ENCODE data around the gene ISLR.

Gene ISLR

DNA sequence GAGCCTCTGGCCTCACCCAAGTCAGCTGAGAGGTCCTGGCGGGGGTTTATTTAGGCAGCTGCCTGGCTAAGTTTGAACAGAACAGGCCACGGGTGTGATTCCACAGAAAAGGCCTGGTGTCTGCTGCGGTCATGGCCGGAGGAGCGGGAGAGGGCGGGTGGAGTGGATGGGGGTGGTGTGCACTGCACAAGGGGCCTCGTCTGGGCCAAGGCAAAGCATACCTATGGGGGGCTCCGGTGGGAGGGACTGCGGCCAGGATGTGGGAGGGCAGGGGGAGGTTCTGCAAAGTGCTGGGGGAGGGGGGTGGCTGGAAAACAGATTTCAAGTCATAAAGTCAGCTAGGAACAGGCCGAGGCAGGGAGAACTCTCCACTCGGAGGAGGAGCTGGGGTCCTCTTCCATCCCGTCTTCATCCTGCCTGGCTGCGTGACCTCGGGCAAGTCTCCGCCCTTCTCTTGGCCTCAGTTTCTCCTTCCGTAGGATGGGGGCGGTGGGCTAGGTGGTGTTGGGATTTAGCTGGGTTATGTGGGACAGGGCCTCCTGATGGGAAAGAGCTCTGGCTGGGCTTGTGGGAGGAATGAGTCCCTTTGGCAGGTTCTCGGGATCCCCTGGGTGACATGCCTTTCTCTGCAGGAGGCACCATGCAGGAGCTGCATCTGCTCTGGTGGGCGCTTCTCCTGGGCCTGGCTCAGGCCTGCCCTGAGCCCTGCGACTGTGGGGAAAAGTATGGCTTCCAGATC, 878 bp downstream of the ISLR start:
- no peak for DNase-seq

DNA sequence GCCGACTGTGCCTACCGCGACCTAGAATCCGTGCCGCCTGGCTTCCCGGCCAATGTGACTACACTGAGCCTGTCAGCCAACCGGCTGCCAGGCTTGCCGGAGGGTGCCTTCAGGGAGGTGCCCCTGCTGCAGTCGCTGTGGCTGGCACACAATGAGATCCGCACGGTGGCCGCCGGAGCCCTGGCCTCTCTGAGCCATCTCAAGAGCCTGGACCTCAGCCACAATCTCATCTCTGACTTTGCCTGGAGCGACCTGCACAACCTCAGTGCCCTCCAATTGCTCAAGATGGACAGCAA, 1.4 kb downstream of the ISLR start:
- DNase-seq, result no peak

DNA sequence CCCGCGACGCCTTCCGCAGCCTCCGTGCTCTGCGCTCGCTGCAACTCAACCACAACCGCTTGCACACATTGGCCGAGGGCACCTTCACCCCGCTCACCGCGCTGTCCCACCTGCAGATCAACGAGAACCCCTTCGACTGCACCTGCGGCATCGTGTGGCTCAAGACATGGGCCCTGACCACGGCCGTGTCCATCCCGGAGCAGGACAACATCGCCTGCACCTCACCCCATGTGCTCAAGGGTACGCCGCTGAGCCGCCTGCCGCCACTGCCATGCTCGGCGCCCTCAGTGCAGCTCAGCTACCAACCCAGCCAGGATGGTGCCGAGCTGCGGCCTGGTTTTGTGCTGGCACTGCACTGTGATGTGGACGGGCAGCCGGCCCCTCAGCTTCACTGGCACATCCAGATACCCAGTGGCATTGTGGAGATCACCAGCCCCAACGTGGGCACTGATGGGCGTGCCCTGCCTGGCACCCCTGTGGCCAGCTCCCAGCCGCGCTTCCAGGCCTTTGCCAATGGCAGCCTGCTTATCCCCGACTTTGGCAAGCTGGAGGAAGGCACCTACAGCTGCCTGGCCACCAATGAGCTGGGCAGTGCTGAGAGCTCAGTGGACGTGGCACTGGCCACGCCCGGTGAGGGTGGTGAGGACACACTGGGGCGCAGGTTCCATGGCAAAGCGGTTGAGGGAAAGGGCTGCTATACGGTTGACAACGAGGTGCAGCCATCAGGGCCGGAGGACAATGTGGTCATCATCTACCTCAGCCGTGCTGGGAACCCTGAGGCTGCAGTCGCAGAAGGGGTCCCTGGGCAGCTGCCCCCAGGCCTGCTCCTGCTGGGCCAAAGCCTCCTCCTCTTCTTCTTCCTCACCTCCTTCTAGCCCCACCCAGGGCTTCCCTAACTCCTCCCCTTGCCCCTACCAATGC, 2.0 kb downstream of the ISLR start:
- DNase-seq, result no peak

DNA sequence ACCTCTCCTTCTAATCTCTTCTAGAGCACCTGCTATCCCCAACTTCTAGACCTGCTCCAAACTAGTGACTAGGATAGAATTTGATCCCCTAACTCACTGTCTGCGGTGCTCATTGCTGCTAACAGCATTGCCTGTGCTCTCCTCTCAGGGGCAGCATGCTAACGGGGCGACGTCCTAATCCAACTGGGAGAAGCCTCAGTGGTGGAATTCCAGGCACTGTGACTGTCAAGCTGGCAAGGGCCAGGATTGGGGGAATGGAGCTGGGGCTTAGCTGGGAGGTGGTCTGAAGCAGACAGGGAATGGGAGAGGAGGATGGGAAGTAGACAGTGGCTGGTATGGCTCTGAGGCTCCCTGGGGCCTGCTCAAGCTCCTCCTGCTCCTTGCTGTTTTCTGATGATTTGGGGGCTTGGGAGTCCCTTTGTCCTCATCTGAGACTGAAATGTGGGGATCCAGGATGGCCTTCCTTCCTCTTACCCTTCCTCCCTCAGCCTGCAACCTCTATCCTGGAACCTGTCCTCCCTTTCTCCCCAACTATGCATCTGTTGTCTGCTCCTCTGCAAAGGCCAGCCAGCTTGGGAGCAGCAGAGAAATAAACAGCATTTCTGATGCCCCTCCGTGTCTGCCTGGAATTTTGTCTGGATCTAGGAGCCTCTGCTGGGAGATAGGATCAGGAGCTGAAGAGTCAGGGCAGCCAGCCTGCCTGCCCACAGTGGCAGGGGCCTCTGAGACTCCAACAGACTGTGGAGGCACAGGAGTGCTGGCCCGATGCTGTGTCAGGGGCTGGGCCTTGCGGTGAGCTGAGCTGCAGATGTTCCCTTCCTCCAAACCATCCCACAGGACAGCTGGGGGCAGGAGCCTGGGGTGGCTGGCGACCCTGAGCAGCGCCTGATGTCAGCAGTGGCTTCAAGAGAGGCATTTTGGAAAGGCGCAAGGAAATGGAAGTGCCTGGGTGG, 3.0 kb downstream of the ISLR start:
- no peak for DNase-seq

DNA sequence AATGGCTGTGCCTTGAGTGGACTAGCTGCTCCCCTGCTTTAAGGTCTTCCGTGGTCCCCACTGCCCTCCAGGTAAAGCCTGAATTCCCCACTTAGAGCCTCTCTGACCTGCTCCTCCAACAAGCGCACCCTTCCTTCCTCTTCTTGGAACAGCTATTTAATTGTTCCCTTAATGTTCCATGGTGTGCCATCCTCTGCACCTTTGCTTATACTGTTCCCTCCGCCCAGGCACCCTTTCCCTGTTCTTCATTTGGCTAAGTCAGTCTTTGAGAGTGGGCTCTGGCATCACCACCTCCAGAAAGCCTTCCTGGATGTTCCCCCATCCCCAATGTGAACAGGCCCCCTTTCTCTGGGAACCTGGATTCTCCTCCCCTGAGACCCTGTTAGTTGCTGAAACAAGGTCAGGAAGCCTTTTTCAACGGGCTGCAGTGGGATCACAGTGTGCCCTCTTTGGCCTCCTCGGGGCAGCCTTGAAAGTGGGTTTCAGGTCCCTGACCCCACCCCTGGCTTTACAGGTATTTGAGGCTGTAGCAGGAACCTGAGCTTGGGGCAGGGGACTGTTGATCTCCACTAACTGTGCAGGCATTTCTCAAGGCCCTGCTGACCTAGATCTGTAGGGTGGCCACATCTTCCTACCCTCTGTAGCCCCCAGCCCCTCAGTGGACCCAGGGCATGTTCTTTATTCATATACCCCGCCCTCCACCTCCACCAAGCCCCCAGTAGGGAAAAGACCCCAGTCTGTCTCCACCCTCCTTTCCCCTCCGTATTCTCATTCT, 5.0 kb downstream of the ISLR start:
- DNase-seq, result no peak

DNA sequence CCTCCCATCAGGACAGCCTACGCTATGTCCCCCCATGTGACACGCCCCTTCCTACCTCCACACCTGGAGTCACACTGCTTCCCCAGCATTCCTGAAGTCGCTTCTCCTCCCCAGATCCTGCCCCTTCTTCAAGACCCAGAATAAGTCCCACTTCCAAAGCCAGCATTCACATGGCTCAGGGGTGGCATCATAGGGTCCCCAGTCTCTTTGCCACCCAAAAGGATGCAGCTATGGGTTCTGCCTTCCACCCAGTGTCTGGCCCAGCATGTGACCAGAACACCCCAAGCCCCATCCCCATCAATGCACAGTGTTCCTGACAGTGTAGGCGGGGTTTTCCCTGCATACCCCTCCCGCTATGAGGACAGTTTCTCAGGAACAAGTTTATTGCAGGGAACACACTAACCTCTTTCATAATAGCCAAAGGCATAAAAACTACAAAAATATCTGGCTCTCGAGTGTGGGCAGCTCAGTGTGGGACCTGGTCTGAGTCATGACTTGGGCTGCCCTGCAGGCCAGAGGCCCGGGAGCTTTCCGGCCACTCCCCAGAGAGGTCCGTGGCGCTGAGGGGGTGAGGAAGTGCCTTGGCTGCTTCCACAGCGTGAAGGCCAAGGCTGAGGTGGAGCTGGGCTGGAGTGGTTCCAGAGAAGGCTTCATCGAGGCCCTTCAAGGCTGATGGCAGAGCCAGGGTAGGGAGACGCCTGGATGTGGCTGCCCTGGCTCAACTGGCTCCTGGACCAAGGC, 5.8 kb downstream of the ISLR start:
- no peak for DNase-seq

DNA sequence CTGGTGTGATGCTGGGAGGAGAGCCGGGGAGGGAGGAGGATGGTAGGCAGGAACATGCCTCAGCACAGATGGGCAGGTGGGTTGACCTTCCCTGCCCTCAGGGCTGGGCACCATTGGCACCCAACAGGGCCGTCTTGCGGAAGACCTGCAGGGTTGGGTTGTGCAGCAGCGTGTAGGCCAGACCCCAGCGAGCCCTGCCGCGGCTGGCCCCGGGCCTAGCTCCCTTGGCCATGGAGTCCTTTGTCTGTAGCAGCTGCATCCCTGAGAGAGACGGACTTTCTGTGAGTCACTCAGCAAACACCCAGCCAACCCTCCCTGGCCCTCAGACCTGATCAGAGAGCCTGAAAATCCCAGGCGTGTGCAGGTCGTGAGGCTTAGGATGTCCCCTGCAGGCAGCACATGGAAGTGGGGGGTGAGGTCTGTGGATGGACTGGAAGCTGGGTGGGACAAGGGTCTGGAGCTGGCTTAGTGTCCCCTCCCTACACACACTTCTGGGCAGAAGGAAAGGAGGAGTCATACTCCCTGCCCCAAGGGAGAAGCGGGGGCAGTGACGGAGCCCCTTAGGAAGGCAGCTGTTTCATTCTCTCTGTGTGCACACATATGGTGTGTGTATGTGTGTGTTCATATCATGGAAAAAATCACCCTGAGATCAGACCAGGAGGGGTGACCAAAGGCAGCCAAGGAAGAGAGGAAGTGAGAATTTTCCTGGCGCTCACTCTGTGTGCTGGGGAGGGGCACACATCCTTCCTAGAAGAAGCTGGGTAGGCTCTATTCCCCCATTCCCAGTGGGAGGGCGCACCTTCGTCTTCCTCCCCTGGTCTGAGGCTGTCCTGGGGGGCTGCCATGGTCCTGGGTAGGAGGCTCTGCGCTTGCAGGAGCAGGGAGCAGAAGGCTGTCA, 6.7 kb downstream of the ISLR start:
- no peak for DNase-seq

DNA sequence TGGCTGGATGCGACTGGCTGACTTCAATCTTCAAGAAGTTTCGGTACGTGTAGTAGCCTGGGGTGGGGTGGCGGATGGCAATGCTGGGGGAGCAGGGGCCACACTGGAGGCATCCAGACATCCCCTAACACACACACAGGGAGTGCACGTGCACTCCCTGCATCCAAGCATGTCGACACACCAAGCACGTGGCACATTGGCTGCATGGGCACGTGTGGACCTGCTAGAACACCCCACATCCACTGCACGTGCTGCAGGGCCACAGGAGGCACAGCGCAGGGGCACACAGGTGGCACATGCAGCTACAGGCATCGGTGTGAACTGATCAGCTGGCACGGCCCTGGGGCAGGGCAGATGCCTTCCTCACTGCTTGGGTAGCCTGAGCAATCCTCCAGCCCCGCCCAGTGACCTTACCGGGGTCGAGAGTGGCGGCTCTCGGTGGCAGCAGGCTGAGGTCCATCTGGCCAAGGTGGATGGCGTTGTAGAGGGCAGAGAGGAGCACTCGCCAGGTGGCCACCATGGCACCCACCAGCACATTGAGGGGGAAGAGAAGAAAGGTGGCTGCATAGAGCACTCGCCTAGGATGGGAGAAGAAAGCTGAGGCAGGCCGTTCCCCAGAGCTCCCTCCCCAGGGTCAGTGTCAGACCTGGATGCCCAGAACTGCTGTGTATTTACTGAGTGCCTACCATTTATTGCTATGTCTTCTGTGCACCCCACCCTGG, 7.5 kb downstream of the ISLR start:
- DNase-seq, result no peak

DNA sequence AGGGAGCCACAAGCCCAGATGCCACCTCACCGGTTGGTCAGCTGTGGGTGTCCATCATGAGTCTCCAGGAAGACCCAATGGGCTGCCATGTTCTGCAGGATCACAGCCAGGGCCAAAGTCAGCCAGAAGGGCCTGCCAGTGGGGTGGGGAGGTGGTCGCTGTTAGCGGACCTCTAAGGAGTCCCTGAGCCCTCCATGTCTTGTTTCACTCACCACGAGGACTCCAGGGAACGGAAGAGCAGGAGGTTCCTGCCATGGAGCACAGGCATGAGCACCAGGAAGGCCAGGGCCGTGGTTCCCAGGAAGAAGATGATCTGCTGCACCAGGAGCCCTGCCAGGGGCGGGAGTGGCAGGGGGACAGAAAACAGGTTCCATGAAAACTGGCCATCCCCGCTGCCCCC, 8.6 kb downstream of the ISLR start:
- DNase-seq, result no peak

DNA sequence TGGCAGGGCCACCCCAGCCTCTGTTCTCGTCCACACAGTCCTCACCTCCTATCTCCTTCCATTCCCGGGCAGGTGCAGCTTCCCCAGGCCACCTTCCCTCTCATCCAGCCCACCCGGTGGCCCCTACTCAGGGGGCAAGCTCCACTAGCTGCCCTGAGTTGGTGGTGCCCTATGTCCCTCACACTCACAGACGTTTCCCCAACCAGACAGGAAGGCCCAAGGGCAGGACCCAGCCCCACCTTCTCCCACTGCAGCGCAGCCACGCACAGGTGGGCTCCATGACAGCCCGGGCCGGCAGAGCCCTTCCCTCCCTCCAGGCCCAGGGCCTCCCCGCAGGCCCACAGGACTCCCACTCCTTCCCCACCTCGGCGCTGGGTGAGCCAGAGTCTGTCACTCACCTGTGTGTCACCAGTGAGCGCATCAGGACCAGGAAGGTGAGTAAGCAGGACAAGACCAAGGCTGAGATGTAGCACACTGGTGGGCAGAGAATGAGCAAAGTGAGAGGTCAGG, 11.1 kb downstream of the ISLR start:
- no peak for DNase-seq

DNA sequence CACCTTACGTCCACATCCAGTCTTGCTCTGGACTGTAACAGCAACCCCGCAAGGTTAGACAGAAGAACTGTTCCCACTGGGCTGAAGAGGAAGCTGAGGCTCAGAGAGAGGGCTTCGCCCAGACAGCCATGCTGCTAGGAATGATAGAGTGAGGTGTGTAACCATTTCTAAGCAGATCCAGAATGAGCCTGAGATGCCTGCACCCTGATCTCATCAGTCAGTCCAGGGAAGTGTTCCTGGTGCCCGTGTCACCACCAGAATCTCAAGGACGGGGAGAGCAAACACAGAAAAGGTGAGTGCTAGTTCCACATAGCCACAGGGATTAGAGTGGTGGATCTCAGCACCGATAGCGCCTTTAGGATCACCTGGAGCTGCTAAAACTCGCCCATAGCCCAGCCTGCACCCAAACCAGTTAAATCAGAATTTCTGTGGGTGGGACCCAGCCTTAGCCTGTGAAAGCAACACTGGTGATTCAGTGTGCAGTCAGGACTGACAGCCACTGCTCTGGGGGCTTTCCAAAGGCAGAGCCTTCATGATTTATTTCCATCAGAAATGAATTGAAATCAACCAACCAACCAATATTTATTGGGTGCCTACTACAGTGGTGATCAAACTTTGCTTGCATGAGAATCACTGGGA, 12.3 kb downstream of the ISLR start:
- no peak for DNase-seq

DNA sequence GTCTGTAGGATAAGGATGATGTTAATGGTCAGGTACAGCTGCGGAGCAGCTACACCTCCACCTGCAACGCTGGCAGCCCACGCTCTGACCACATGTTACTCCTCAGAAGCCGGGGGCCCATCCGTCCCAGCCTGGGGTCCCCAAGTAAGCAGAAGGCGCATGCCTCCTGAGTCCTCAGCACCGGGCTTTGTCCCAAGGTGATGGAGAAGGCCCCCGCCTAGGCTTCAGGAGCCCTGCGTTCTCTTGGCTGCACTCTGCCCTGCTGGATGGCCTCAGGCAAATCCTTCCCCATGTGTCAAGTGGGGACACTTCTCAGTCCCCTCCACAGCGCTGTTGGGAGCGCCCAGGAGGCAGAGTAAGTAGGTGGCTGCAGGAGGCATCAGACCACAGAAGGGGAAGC, 14.7 kb downstream of the ISLR start:
- DNase-seq, result no peak

DNA sequence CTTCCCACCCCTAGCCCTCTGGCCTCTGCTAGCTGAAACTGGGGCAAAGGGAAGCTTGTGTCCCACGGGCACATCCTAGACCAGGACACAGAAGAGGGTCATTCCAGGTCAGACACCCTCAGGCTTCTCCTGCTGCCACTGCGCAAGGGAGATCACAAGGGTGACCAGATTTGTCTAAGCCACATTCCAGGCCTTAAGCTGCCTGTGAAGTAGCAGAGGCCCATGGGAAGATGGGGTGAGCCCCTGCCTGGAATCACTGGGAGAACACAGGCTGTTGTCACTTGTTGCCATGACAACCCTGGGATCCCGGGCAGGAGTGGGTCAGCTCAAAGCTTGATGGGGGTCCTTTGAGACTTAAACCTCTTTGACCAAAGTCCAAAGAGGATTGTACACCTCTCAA, 18.3 kb downstream of the ISLR start:
- DNase-seq, result no peak

DNA sequence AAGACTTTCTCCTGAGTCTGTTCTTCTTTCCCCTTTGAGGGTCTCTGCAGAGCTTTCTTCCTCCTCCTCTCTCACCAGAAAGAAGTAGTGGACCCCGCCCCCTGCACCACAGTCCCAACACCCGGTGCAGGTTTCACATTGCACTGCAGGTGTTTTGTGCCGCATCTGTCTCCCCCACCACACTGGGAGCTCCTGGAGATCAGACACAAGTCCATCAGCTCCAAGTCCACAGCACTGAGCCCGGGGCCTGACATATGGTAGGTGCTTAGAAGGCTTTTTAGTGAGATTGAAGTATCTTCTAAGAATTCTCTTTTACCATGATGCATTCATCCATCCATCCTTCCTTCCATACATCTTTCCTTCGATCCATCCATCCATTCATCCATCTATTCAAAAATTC, 19.2 kb downstream of the ISLR start:
- no peak for DNase-seq

DNA sequence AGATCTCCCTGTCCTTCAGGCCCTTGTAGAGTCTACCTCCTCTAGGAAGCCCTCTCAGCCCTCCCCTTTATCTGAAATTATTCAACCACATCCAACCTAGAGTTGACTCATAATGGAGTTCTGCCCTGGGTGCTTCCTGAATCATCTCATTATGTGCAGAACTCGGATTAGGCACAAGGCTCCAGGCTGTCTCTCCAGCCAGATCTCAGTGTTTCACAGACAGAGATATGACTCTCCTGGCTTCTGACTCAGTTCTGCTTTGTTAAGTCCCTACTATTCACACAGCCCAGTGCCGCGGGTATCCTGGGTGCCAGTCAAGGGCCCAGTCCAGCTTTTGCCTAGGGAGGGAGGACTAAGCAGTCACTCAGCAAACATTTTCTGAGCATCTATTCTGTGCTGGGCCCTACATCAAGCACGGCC, 19.8 kb downstream of the ISLR start:
- no peak for DNase-seq

DNA sequence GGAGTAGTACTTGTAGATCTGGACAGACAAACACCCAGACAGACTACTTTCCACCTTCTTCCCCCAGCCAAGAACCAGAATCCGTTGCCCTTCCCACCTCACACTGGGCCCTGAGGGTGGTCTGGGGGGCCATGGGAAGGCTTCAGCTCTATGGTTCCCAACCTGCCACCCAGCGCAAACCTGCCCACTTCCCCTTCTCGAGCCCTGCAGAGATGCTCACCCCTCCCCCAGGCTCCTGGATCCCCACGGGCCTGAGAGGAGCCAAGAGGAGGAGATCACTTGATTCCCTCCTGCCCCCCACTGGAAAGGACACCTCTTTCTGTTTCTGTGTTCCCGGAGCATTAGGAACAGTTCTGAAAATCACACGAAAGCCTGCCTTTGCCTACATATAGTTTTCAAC, 20.4 kb downstream of the ISLR start:
- no peak for DNase-seq

DNA sequence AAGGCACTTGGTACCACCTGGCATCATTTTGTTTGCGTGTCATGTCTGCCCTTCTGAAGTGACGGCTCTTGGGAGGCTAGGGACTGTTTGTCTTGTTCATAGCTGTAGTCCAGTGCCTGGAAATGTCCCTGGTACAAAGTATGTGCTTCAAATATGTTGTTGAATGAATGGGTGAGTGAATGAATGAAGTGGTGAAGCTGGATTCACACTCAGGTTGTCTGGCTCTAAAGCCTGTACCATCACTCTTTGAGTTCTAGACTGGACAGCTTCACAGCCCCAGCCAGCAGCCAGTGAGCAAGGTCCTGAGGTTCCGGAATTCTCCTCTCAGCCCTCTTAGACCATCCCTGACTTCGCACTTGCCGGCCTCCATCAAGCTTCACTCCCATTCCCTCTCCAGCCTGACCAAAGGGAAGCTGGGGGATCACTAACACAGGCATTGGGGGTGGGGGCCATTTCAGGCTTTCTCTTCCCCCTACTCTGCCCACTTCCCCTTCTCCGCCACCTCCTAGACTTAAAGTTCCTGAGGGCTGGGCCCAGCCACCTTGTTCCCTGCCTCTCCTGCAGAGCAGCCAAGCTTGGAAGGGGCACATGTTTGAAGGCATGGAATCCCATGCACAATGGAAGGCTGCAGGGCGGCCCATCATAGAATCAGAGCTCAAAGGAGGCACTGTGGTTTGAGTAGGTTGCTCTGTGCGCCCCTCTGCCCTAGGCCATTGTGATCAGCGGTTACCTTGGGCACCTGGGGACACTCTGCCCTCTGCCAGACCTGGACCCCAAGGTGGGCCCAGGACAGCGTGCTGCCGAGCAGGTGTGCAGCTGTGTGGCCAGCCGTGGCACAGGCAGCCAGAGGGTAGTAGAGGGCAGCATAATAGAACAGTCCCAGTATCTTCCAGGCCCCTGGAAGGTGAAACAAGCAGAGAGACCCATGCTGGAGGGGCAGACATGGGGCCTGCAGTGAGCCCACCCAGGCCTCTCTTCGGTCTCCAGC, 21.4 kb downstream of the ISLR start:
- no peak for DNase-seq

DNA sequence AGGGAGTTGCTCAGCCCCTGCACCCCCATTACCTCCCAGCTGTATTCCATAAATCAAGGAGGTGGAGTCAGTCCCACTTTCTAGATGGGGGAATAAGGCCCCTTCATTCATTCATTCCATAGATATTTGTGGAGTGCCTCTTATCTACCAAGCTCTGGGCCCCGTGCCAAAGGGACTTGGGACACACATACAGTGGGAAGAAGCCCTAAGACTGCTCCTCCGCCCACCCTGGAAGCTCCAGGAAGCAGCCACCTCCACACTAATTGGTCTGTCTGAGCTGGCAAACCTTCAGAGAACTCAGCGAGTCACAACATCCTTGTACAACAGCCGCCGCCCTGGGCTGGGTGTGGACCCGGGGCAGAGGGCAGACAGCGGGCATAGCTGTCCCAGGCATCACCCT, 22.7 kb downstream of the ISLR start:
- no peak for DNase-seq
